Raji (cell line): Measurements from ENCODE around the gene TM7SF2.

Source experiments
- POLR2A ChIP-seq: IDR thresholded peaks from 2 replicates; pipeline ENCODE4 v1.6.1; 2011; ENCODE audit warnings: low read depth, low read length, control low read depth; ENCODE audit not compliant: insufficient read depth

TM7SF2 gene

DNA sequence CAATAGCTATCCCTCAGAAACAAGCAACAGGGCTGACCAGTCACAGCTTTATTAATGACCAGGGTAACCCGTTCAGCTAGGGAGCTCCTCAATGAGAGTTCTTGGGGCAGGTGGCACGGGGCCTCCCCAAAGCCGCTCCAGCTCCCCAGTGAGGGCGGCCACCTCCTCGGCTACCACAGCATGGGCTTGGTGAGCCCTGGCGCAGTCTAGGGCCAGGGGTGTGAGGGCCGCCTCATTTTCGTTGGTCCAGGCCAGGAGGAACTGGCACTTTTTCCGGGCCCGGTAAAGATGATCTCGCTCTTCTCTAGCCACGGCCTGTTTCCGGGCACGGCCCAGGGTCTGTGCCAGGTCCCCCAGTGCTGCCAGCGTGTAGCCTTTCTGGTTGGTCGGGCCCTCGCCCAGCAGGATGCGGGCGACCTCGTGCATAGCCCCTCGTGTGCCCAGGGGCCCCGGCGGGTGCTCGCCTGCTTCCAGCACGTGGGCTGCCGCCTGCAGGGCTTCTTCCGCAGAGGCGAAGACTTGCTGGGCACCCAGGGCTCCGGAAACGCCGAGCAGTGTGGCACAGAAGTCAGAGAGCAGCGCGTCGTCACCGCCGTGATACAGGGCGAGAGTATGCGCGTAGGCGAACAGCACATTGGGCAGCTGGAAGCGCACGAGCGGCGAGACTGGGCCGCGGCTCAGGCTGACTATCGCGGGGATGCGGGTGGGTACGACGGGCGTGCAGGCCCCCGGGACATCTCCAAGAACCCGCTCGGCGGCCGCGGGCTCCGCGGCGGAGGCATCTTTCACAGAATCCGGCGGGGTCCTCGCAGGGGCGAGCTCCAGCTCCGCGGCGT is 4.9 kb downstream of the TM7SF2 start:
- no peak for TF ChIP-seq POLR2A

- peak; percentile 81 for TF ChIP-seq POLR2A
These were observed 5.8 kb downstream of the TM7SF2 start, which contains the start of gene ZNHIT2 for GRCh38 chr11:65117206-65118096. Gene ZNHIT2, minus strand, starts transcription at chr11:65117701. Its CDS starts 48 bp downstream, at chr11:65117653.

GRCh38 chr11:65118097-65118837 is 6.6 kb downstream of the TM7SF2 start:
- no peak for TF ChIP-seq POLR2A

DNA sequence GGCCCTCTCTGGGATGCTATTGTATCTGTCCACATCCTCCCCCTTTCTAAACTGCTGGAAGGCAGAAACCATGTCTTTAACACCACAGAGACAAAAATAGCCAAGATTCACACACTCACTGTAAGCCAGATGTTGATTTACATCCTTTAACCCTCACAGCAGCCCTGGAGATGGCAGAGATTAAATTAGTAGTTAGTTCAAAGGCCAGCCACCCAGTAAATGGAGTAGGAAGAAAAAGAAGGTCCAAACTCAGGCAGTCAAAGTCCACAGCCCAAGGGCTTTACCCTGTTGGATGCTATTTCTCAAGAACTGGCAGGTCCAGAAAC is 8.0 kb downstream of the TM7SF2 start:
- no peak for TF ChIP-seq POLR2A

GRCh38 chr11:65120831-65121230 is 9.2 kb downstream of the TM7SF2 start:
- TF ChIP-seq POLR2A: no peak

- no peak for TF ChIP-seq POLR2A
These were observed 9.8 kb downstream of the TM7SF2 start for GRCh38 chr11:65121447-65121864.

- TF ChIP-seq POLR2A: peak; percentile 97
These were observed 10.4 kb downstream of the TM7SF2 start, which contains the start of the genes FAU and MRPL49 for GRCh38 chr11:65121865-65122696. Gene FAU, minus strand, starts transcription at chr11:65122134. Its CDS starts 321 bp downstream, at chr11:65121813. Gene MRPL49, plus strand, starts transcription at chr11:65122321. Its CDS starts 26 bp downstream, at chr11:65122347.

GRCh38 chr11:65124480-65125196 is 13.0 kb downstream of the TM7SF2 start:
- TF ChIP-seq POLR2A: 0 out of 2 replicates have a peak, but pooled peaks have one; percentile 18

DNA sequence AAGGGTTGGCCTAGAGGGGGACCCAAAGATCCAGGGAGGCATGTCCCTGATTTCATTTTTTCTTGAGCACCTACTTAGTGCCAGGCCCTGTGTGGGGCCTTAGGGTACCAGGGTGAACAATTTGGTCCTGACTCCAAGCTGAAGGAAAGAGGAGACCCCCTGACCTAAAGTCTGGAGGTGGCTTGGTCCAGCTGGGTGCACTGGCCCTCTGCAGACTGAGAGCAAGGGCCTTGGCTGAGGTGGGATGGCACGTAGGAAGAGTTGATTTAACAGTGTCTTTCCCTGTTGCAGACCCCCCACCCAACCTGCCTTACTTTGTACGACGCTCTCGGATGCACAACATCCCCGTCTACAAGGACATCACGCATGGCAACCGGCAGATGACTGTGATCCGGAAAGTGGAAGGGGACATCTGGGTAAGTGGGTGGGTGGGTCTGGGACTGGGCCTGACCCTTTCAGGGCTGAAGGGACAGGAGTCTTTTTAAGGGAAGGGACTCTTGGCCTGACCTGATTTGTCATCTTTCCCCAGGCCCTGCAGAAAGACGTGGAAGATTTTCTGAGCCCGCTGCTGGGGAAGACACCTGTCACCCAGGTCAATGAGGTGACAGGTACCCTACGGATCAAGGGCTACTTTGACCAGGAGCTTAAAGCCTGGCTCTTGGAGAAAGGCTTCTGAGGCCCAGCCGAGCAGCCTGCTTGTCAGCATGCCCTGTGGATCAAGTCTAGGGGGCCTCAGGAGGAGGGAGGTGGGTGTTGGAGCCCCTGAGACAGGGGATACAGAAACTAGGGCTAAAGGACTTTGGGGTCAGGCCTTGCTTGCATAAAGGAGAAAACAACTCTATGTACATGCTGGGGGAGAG is 13.8 kb downstream of the TM7SF2 start:
- TF ChIP-seq POLR2A: no peak

DNA sequence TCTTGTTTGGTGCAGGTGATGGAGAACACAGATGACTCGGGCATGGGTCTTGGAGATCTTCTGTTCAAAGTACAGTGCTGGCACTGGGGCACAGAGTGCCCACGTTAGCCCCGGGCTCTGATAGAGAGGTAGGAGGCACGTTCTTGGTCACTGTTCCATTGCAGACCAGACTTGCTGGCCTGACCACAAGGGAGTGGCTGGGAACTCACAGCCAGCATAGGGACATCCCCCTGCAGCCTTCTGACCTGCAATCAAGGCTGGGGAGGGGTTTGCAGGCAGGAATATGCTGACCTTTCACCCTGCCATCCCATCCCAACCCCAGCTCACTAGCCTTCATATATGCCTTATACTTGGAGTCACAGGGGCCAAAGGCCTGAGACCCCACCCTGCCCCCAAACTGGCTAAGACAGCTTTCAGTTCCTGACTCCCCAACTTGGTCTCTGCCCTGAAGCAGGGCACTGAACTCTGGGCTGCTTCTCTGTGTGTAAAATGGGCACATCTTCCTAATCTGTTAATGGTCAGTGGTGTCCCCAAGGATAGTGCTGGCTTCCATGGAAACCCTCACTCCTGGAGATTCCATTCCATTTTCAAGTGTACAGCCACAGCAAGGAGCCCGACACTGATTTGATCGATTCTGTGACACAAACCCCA is 15.1 kb downstream of the TM7SF2 start:
- peak; percentile 67 for TF ChIP-seq POLR2A

DNA sequence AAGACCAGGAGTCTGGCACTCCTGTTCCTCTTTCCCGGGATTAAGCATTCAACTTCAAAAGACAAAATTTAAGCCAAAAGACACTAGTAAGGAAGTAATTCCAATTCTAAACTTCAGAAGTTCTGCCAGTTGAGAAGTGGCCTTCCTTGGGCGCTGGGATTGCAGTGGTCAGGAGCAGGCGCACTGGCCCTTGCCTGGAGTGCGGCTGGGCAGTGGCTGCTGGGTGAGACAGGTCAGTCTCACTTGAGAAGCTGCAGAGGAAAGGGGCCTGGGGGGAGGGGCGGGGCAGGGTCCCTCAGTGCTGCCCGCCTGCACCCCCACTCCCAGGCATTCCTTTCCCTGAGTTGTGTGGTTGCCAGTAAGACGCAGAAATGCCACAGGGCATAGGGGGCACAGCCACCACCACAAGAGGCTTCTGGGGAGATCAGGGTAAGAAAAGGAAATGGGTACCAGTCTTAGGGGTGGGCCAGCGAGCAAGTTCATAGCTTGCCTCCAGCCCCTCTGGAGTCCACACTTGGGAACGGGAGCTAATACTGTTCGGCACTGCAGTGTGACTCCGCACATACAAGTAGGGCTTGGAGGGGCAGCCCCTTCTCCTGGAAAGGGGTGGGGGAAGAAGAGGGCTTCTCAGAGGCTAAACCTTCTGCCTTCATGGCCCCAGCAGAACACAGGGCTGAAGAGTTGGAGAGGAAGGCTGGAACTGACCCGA is 16.0 kb downstream of the TM7SF2 start:
- peak; percentile 43; the same call in 1 of the 2 replicates for TF ChIP-seq POLR2A
